HCT116 (cell line): ENCODE data around the gene TMEM247. TPM values are rescaled to one million over a fixed set of nuclear protein-coding genes. Genes with fewer than 3 reads are reported as not detected.

ENCODE experiments used
- ATAC-seq: fragments of 200-7000 bp; cut with Tn5 transposase; 2 replicates; pipeline ENCODE4 v1.9.1; 2020; ENCODE audit warnings: mild to moderate bottlenecking, moderate library complexity
- BruUV-seq: library from RNA; stranded (reverse); fragments of 400-500 nt; replicated peaks from 2 replicates; lab custom pipeline; 2021; lab: Mats Ljungman, UMichigan
- CTCF ChIA-PET: fragments of 300-600 bp; sonication (Branson Sonifier 250); formaldehyde crosslinking; loops from one replicate; lab custom pipeline; 2021; ENCODE audit warnings: antibody characterized with exemption; lab: Charles Lee
- POLR2A ChIA-PET: fragments of 300-600, 350-600 bp; sonication (Branson Sonifier 250); formaldehyde crosslinking; loops from one replicate; lab custom pipeline; 2021; ENCODE audit warnings: antibody characterized with exemption; lab: Charles Lee
- RAD21 ChIA-PET, 2 experiments: fragments of 300-600 bp; sonication (Branson Sonifier 250); formaldehyde crosslinking; loops; one replicate each; lab custom pipeline; 2023; ENCODE audit warnings: low total read pairs in 2 of 2; ENCODE audit not compliant: uncharacterized antibody in 2 of 2, unreplicated experiment in 2 of 2, low non-redundant PET in 1 of 2; lab: Charles Lee
- DNase-seq: peaks from one replicate; pipeline ENCODE4 v3.0.0-alpha.2; 2010; ENCODE audit warnings: low read depth, low spot score
- H2AFZ ChIP-seq: fragments of 200-600 bp; shearing (Covaris generic), sonication (generic); 2 replicates; pipeline ENCODE4 v1.6.1; 2017; ENCODE audit warnings: low read depth, mixed run types, mixed read lengths, antibody characterized with exemption, low read length; ENCODE audit not compliant: poor library complexity, severe bottlenecking
- H3K27ac ChIP-seq: 2 replicates; pipeline ENCODE4 v1.5.1; 2012; ENCODE audit warnings: low read depth, low read length
- H3K27me3 ChIP-seq: fragments of 200-600 bp; sonication (generic); 2 replicates; pipeline ENCODE4 v1.6.1; 2016; ENCODE audit warnings: mixed run types, low read length, mixed read lengths; ENCODE audit not compliant: insufficient read depth
- H3K36me3 ChIP-seq, 2 experiments: fragments of 200-500 bp in 1 of 2; fragments of 200-600 bp in 1 of 2; sonication (Bioruptor generic) in 1 of 2; sonication (generic) in 1 of 2; 2 replicates each; pipeline versions ENCODE4 v1.5.1 to v1.6.1; 2014 to 2016; ENCODE audit warnings: low read length in 2 of 2, inconsistent platforms in 1 of 2, mixed read lengths in 1 of 2, mixed run types in 1 of 2; ENCODE audit not compliant: insufficient read depth in 2 of 2, control insufficient read depth in 1 of 2
- H3K4me1 ChIP-seq, 2 experiments: fragments of 200-600 bp in 1 of 2; sonication (generic) in 1 of 2; 2 replicates each; pipeline versions ENCODE4 v1.5.1 to v1.6.1; 2012 to 2017; ENCODE audit warnings: low read length in 2 of 2, inconsistent platforms in 1 of 2, mild to moderate bottlenecking in 1 of 2, mixed read lengths in 1 of 2, mixed run types in 1 of 2, moderate library complexity in 1 of 2; ENCODE audit not compliant: insufficient read depth in 2 of 2, control insufficient read depth in 1 of 2
- H3K4me2 ChIP-seq: fragments of 200-600 bp; sonication (generic); 2 replicates; pipeline ENCODE4 v1.6.1; 2017; ENCODE audit warnings: mixed run types, low read length, mixed read lengths
- H3K4me3 ChIP-seq, 2 experiments: fragments of 200-600 bp in 1 of 2; sonication (generic) in 1 of 2; replicated peaks in 1 of 2; 2 replicates each; pipeline ENCODE4 v1.5.1; 2011 to 2016; ENCODE audit warnings: low read length in 2 of 2, control low read depth in 1 of 2, low read depth in 1 of 2, mild to moderate bottlenecking in 1 of 2, mixed read lengths in 1 of 2, mixed run types in 1 of 2
- H3K79me2 ChIP-seq: fragments of 200-600 bp; sonication (generic); 2 replicates; pipeline ENCODE4 v1.6.1; 2017; ENCODE audit warnings: mild to moderate bottlenecking, mixed run types, low read length, moderate library complexity, mixed read lengths; ENCODE audit not compliant: insufficient read depth
- H3K9ac ChIP-seq: fragments of 200-600 bp; sonication (generic); 2 replicates; pipeline ENCODE4 v1.6.1; 2016; ENCODE audit warnings: low read length, mixed read lengths
- H3K9me2 ChIP-seq: fragments of 200-600 bp; sonication (generic), shearing (Covaris generic); 2 replicates; pipeline ENCODE4 v1.6.1; 2017; ENCODE audit warnings: mixed run types, mild to moderate bottlenecking, moderate library complexity; ENCODE audit not compliant: insufficient read depth
- H3K9me3 ChIP-seq, 2 experiments: fragments of 200-500 bp in 1 of 2; fragments of 200-600 bp in 1 of 2; sonication (Bioruptor generic) in 1 of 2; sonication (generic) in 1 of 2; 2 replicates each; pipeline ENCODE4 v1.6.1; 2014 to 2017; ENCODE audit warnings: low read length in 2 of 2, mixed read lengths in 2 of 2, inconsistent platforms in 1 of 2, low read depth in 1 of 2, mild to moderate bottlenecking in 1 of 2, mixed run types in 1 of 2, moderate library complexity in 1 of 2; ENCODE audit not compliant: control insufficient read depth in 1 of 2, insufficient read depth in 1 of 2
- H4K20me1 ChIP-seq: fragments of 200-600 bp; sonication (generic), shearing (Covaris generic); 2 replicates; pipeline ENCODE4 v1.6.1; 2017; ENCODE audit warnings: mixed run types, mild to moderate bottlenecking, moderate library complexity; ENCODE audit not compliant: insufficient read depth
- ATF3 ChIP-seq: IDR thresholded peaks from 2 replicates; pipeline ENCODE4 v1.6.1; 2012
- CBX3 ChIP-seq: IDR thresholded peaks from 2 replicates; pipeline ENCODE4 v1.6.1; 2012; ENCODE audit warnings: low read depth
- CEBPB ChIP-seq: IDR thresholded peaks from 2 replicates; pipeline ENCODE4 v1.6.1; 2012; ENCODE audit warnings: low read depth
- CTCF ChIP-seq, 3 experiments: fragments of 200-600 bp in 1 of 3; sonication (generic) in 1 of 3; IDR thresholded peaks in 2 of 3; conservative IDR thresholded peaks in 1 of 3; 2 replicates each; pipeline ENCODE4 v1.5.1; 2012 to 2017; ENCODE audit warnings: low read depth in 2 of 3, low read length in 2 of 3, antibody characterized with exemption in 1 of 3, borderline replicate concordance in 1 of 3, control low read depth in 1 of 3, mild to moderate bottlenecking in 1 of 3, mixed read lengths in 1 of 3, mixed run types in 1 of 3, moderate library complexity in 1 of 3; ENCODE audit not compliant: insufficient read depth in 1 of 3
- EGR1 ChIP-seq: IDR thresholded peaks from 2 replicates; pipeline ENCODE4 v1.6.1; 2012; ENCODE audit warnings: low read depth
- ELF1 ChIP-seq: IDR thresholded peaks from 2 replicates; pipeline ENCODE4 v1.6.1; 2012; ENCODE audit warnings: low read depth, borderline replicate concordance
- EZH2 ChIP-seq: fragments of 200-600 bp; sonication (generic); IDR thresholded peaks from 2 replicates; pipeline ENCODE4 v1.6.1; 2017; ENCODE audit warnings: antibody characterized with exemption, mixed run types
- JUND ChIP-seq: IDR thresholded peaks from 2 replicates; pipeline ENCODE4 v1.6.1; 2012
- POLR2A ChIP-seq: IDR thresholded peaks from 2 replicates; pipeline ENCODE4 v1.7.0; 2011; ENCODE audit warnings: borderline replicate concordance; ENCODE audit not compliant: insufficient read depth, insufficient read length; ENCODE audit errors: extremely low read depth
- POLR2AphosphoS5 ChIP-seq: IDR thresholded peaks from 2 replicates; pipeline ENCODE4 v1.6.1; 2011; ENCODE audit warnings: mild to moderate bottlenecking, low read depth, low read length, moderate library complexity
- REST ChIP-seq: IDR thresholded peaks from 2 replicates; pipeline ENCODE4 v1.6.1; 2012; ENCODE audit warnings: low read depth
- SIN3A ChIP-seq: IDR thresholded peaks from 2 replicates; pipeline ENCODE4 v1.6.1; 2012; ENCODE audit warnings: low read depth
- SP1 ChIP-seq: IDR thresholded peaks from 2 replicates; pipeline ENCODE4 v1.6.1; 2012; ENCODE audit warnings: low read depth
- SRF ChIP-seq: IDR thresholded peaks from 2 replicates; pipeline ENCODE4 v1.6.1; 2012; ENCODE audit warnings: low read depth
- TCF7L2 ChIP-seq: IDR thresholded peaks from 2 replicates; pipeline ENCODE4 v1.7.0; 2011; ENCODE audit warnings: borderline replicate concordance, inconsistent platforms; ENCODE audit not compliant: insufficient read depth, insufficient read length; ENCODE audit errors: extremely low read depth
- YY1 ChIP-seq: IDR thresholded peaks from 2 replicates; pipeline ENCODE4 v1.6.1; 2011; ENCODE audit warnings: low read length, low read depth, moderate library complexity, mild to moderate bottlenecking; ENCODE audit not compliant: insufficient replicate concordance; ENCODE audit errors: extremely low read depth
- ZFX ChIP-seq: fragments of 450-650 bp; IDR thresholded peaks from 2 replicates; pipeline ENCODE4 v1.6.1; 2017
- ZNF274 ChIP-seq: fragments of 200-500 bp; sonication (Bioruptor generic); IDR thresholded peaks from 2 replicates; pipeline ENCODE4 v1.6.1; 2014; ENCODE audit warnings: mild to moderate bottlenecking, low read depth, low read length, inconsistent platforms
- intact Hi-C: fragments of 100-400 bp; cut with micrococcal nuclease; formaldehyde crosslinking; loops from 2 replicates; pipeline ENCODE4 v1.10.0; 2022
- total RNA-seq: library from RNA; stranded (reverse); gene quantifications from one replicate; pipeline ENCODE4 v1.2.1, GENCODE V29; 2021; ENCODE audit not compliant: unreplicated experiment
- TF ChIP-seq, protein P1 (sequence below): IDR thresholded peaks from 2 replicates; pipeline ENCODE4 v1.6.1; 2012

The TMEM247 gene
- total RNA-seq, 1 experiment from 2014 or later = not detected

DNA sequence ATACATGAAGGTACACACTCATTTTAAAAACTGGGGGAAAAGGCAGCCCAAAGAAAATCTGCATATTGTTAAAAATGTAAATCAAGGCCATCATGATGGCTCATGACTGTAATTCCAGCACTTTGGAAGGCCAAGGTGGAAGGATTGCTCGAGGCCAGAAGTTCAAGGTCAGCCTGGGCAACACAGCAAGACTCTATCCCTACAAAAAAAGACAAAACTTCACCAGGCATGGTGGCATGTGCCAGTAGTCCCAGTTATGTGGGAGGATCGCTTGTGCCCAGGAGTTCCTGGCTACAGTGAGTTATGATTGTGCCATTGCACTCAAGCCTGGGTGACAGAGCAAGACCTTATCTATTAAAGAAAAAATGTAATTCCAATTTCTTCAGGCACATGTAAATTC lies 34.6 kb upstream of the TMEM247 start (continued):
- TF ChIP-seq REST (no peak), CEBPB (no peak)

DNA sequence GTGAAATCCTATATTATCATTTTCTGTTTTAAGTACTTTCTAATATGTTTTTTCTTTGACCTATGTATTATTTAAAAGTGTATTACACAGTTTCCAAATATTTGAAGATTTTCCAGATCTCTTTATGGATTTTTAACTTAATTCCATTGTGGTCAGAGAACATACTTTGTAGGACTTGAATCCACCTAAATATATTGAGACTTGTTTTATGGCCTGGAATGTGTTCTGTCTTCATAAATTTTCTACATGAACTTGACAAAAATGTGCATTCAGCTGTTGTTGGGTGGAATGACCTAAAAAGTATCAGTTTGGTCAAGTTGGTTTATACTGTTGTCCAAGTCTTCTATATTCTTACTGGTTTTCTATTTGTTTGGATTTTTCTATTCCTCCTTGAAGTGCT lies 33.8 kb upstream of the TMEM247 start:
- RAD21 ChIA-PET = no interaction called here
- POLR2A ChIA-PET = no interaction called here
- H3K36me3 ChIP-seq = no peaks in the 10 kb centered on the region
- H4K20me1 ChIP-seq = no peaks in the 10 kb centered on the region
- no TSS peak for BruUV-seq
- TF ChIP-seq ZFX (no peak), ATF3 (no peak), SIN3A (no peak), SRF (no peak), YY1 (no peak), POLR2A (no peak), CBX3 (no peak), SP1 (no peak), EZH2 (no peak), TCF7L2 (no peak), CTCF (IDR thresholded peaks at IDR 0.05 in 2 of 3, conservative IDR thresholded peaks at IDR 0.05 in 1 of 3; ENCODE audit: borderline replicate concordance in 1 of 3, insufficient read depth in 1 of 3, low read depth in 2 of 3, low read length in 2 of 3) (no peak), POLR2AphosphoS5 (no peak), ZNF274 (no peak), JUND (no peak), ELF1 (no peak), EGR1 (no peak)
- TF ChIP-seq, protein P1, sequence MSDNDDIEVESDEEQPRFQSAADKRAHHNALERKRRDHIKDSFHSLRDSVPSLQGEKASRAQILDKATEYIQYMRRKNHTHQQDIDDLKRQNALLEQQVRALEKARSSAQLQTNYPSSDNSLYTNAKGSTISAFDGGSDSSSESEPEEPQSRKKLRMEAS = no peak
- no peaks in the 10 kb centered on the region for H3K9me2 ChIP-seq
- no peaks in the 10 kb centered on the region for H3K27me3 ChIP-seq
- H3K4me2 ChIP-seq = no peak overlapping the region
- no peaks in the 10 kb centered on the region for H3K79me2 ChIP-seq
- ATAC-seq = no peak
- no peaks in the 10 kb centered on the region for H3K9me3 ChIP-seq
- no peak overlapping the region for H3K27ac ChIP-seq
- no peaks in the 10 kb centered on the region for H3K4me1 ChIP-seq
- no peak overlapping the region for H2AFZ ChIP-seq
- intact Hi-C loops = no loop called here
- CTCF ChIA-PET = interaction anchor here (0.7 kb wide), 1 partner anchor 382 kb away, joined by 3 read pairs; no protein-coding TSS in a partner anchor
- no peak overlapping the region for H3K4me3 ChIP-seq
- DNase-seq = no peak
- no peak overlapping the region for H3K9ac ChIP-seq
